Measurements from ENCODE around the gene MRPL22. TPM values are rescaled to one million over a fixed set of nuclear protein-coding genes. Genes with fewer than 3 reads are reported as not detected.

The MRPL22 gene
- total RNA-seq, 1 experiment from 2014 or later: 77.2 TPM

DNA sequence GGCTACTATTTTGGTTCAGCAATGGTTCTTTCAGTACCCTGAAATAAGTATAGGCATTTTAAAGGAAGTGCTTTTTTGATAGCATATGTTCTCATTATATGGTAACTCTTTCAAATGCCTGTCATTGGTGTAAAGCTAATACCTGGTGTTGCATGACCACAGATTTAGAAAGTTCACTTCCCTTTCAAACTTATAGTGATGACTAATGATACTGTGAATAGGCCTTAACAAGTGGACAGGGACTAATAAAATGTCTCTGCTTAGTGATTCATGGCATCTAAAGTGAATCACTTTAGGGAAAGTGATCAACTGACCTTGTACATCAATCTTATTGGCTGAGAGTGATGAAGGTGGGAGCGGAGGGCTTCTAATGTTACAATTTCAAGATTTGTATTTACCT lies 21.6 kb downstream of the MRPL22 start:
- no peak overlapping the region for H3K4me2 ChIP-seq (ENCODE audit: insufficient read depth, insufficient read length, low read length)
- no peak overlapping the region for H2BK120ac ChIP-seq (ENCODE audit: low read depth, low read length, poor library complexity, severe bottlenecking)
- no peak overlapping the region for H4K5ac ChIP-seq (ENCODE audit: insufficient read length, low read depth, low read length)
- H3K14ac ChIP-seq (ENCODE audit: insufficient read depth, low read length): no peak overlapping the region
- H3K9ac ChIP-seq (ENCODE audit: extremely low read depth, insufficient read length, low read length): no peak overlapping the region
- no peaks in the 10 kb centered on the region for H3K23me2 ChIP-seq (ENCODE audit: insufficient read length, low read depth, low read length, poor library complexity, severe bottlenecking)
- TF ChIP-seq, protein P1, sequence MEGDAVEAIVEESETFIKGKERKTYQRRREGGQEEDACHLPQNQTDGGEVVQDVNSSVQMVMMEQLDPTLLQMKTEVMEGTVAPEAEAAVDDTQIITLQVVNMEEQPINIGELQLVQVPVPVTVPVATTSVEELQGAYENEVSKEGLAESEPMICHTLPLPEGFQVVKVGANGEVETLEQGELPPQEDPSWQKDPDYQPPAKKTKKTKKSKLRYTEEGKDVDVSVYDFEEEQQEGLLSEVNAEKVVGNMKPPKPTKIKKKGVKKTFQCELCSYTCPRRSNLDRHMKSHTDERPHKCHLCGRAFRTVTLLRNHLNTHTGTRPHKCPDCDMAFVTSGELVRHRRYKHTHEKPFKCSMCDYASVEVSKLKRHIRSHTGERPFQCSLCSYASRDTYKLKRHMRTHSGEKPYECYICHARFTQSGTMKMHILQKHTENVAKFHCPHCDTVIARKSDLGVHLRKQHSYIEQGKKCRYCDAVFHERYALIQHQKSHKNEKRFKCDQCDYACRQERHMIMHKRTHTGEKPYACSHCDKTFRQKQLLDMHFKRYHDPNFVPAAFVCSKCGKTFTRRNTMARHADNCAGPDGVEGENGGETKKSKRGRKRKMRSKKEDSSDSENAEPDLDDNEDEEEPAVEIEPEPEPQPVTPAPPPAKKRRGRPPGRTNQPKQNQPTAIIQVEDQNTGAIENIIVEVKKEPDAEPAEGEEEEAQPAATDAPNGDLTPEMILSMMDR (conservative IDR thresholded peaks at IDR 0.05): no peak
- no peak overlapping the region for H3K27ac Mint-ChIP-seq
- no peak overlapping the region for H3K23ac ChIP-seq (ENCODE audit: insufficient read length, low read depth, low read length)
- H2AFZ ChIP-seq (ENCODE audit: low read length): no peak overlapping the region
- H3K4me1 Mint-ChIP-seq: no peaks in the 10 kb centered on the region
- no peak overlapping the region for H3K56ac ChIP-seq (ENCODE audit: insufficient read length, low read depth, low read length)
- peaks cover 4 to 22% (median 21%) of the 10 kb centered on the region in 3 experiments; a peak in 6 of 7 replicates for H3K36me3 Mint-ChIP-seq (ENCODE audit: insufficient read depth in 1 of 3, low read depth in 3 of 3)
- H2AK5ac ChIP-seq (ENCODE audit: insufficient read length, low read length): no peak overlapping the region
- no CpG with 5 or more reads among the region's 1 CpG for WGBS (ENCODE audit: extremely low coverage, insufficient read length, low lambda C conversion rate)
- no peak overlapping the region for H3K4ac ChIP-seq (ENCODE audit: low read depth, low read length)
- H3K9me3 Mint-ChIP-seq: no peaks in the 10 kb centered on the region
- no peak for DNase-seq
- no peak overlapping the region for H3K27ac ChIP-seq (ENCODE audit: insufficient read length, low read depth, low read length)
- no peak overlapping the region for H2BK20ac ChIP-seq (ENCODE audit: low read depth, low read length, poor library complexity, severe bottlenecking)
- H3K18ac ChIP-seq (ENCODE audit: insufficient read length, low read depth, low read length): no peak overlapping the region
- H3K27me3 Mint-ChIP-seq (ENCODE audit: low read depth): no peaks in the 10 kb centered on the region
- H4K20me1 ChIP-seq (ENCODE audit: control insufficient read depth, insufficient read depth, insufficient read length): no peaks in the 10 kb centered on the region
- H3K4me3 Mint-ChIP-seq: no peak overlapping the region
- H3K79me1 ChIP-seq (ENCODE audit: insufficient read depth, low read depth, low read length, poor library complexity, severe bottlenecking): no peaks in the 10 kb centered on the region
- H3T11ph ChIP-seq (ENCODE audit: low read length): no peak overlapping the region
- no peaks in the 10 kb centered on the region for H3K4me1 ChIP-seq (ENCODE audit: insufficient read depth, low read length)
- H3K79me2 ChIP-seq (ENCODE audit: insufficient read depth, low read length): no peaks in the 10 kb centered on the region
- H2BK12ac ChIP-seq (ENCODE audit: insufficient read length, low read depth, low read length): no peak overlapping the region
- H2BK15ac ChIP-seq (ENCODE audit: low read depth, low read length): no peak overlapping the region
- no peak overlapping the region for H2BK5ac ChIP-seq (ENCODE audit: insufficient read length, low read length)
- H3K9me3 ChIP-seq (ENCODE audit: control insufficient read depth, low read depth, low read length): no peaks in the 10 kb centered on the region
- H4K8ac ChIP-seq (replicated peaks; ENCODE audit: insufficient read length, low read depth, low read length): no peak overlapping the region
- H3K27me3 ChIP-seq (ENCODE audit: insufficient read depth, low read length): no peaks in the 10 kb centered on the region
- H4K91ac ChIP-seq (ENCODE audit: insufficient read length, low read depth, low read length): no peak overlapping the region
